ENCODE measurements around the gene HAP1. TPM values are rescaled to one million over a fixed set of nuclear protein-coding genes. Genes with fewer than 3 reads are reported as not detected.

HAP1 gene
- total RNA-seq, 1 donor from 2014 or later, result 0.11 TPM

GRCh38 chr17:41731836-41732235, 2.6 kb downstream of the HAP1 start:
- DNase-seq, result no peak
- CTCF ChIA-PET, result no interaction called here
- H3K4me3 Mint-ChIP-seq, result no peak overlapping the region
- no peak for ATAC-seq (ENCODE audit: low read depth)
- intact Hi-C loops (cut with micrococcal nuclease), result loop anchor here (10.0 kb wide), 1 partner anchor 133 kb away; the partner anchor contains the start of gene KLHL11
- H3K36me3 Mint-ChIP-seq (ENCODE audit: low read depth), result no peaks in the 10 kb centered on the region
- peaks cover 20% of the 10 kb centered on the region for H3K4me1 Mint-ChIP-seq
- no peak overlapping the region for H3K27ac Mint-ChIP-seq
- no peak for TF ChIP-seq CTCF (IDR thresholded peaks at IDR 0.05)
- H3K27me3 Mint-ChIP-seq, result peaks cover 30% of the 10 kb centered on the region
- POLR2A ChIA-PET, result interaction anchor here (0.6 to 1.6 kb wide), 2 partner anchors 42 to 49 kb away, joined by 4 to 6 read pairs; no protein-coding TSS in a partner anchor
- no peaks in the 10 kb centered on the region for H3K9me3 Mint-ChIP-seq

- Mint-ChIP-seq H3K4me1 (peaks cover 20% of the 10 kb centered on the region), H3K36me3 (ENCODE audit: low read depth) (no peaks in the 10 kb centered on the region), H3K27me3 (peaks cover 22% of the 10 kb centered on the region), H3K27ac (no peak overlapping the region), H3K9me3 (no peaks in the 10 kb centered on the region), H3K4me3 (no peak overlapping the region)
- TF ChIP-seq CTCF (IDR thresholded peaks at IDR 0.05), result no peak
- no peak for DNase-seq
- POLR2A ChIA-PET, result interaction anchor here (0.7 kb wide), 1 partner anchor 32 kb away, joined by 8 read pairs; no protein-coding TSS in a partner anchor
- CTCF ChIA-PET, result no interaction called here
- intact Hi-C loops (cut with micrococcal nuclease), result loop anchor here (10.0 kb wide), 1 partner anchor 134 kb away; the partner anchor contains the start of gene KLHL11
- no peak for ATAC-seq (ENCODE audit: low read depth)
Observed at GRCh38 chr17:41730479-41730878, 4.0 kb downstream of the HAP1 start.

GRCh38 chr17:41728056-41728455, 6.4 kb downstream of the HAP1 start:
- ChIA-PET POLR2A (interaction anchor here (0.6 kb wide), 1 partner anchor 13 kb away, joined by 3 read pairs; no protein-coding TSS in a partner anchor), CTCF (no interaction called here)
- DNase-seq (no peak), ATAC-seq (ENCODE audit: low read depth) (peak; percentile 42)
- H3K27me3 Mint-ChIP-seq, result peaks cover 25% of the 10 kb centered on the region
- no peak overlapping the region for H3K4me3 Mint-ChIP-seq
- no peak overlapping the region for H3K27ac Mint-ChIP-seq
- intact Hi-C loops (cut with micrococcal nuclease), result no loop called here
- TF ChIP-seq CTCF (IDR thresholded peaks at IDR 0.05), result no peak
- no peaks in the 10 kb centered on the region for H3K9me3 Mint-ChIP-seq
- H3K4me1 Mint-ChIP-seq, result peaks cover 9% of the 10 kb centered on the region
- no peaks in the 10 kb centered on the region for H3K36me3 Mint-ChIP-seq (ENCODE audit: low read depth)

GRCh38 chr17:41725134-41725533, 9.3 kb downstream of the HAP1 start:
- POLR2A ChIA-PET, result interaction anchor here (0.7 kb wide), 1 partner anchor 1191 kb away, joined by 7 read pairs; no protein-coding TSS in a partner anchor
- Mint-ChIP-seq H3K9me3 (no peaks in the 10 kb centered on the region), H3K36me3 (ENCODE audit: low read depth) (no peaks in the 10 kb centered on the region), H3K27me3 (peaks cover 14% of the 10 kb centered on the region), H3K4me3 (no peak overlapping the region), H3K27ac (no peak overlapping the region), H3K4me1 (peaks cover 9% of the 10 kb centered on the region)
- no peak for TF ChIP-seq CTCF (IDR thresholded peaks at IDR 0.05)
- CTCF ChIA-PET, result interaction anchor here (0.6 kb wide), 1 partner anchor 568 kb away, joined by 3 read pairs; no protein-coding TSS in a partner anchor
- no peak for ATAC-seq (ENCODE audit: low read depth)
- intact Hi-C loops (cut with micrococcal nuclease), result no loop called here
- no peak for DNase-seq

GRCh38 chr17:41724476-41725050, 9.9 kb downstream of the HAP1 start:
- no peak overlapping the region for H3K4me3 Mint-ChIP-seq

More at GRCh38 chr17:41724476-41725050, 9.9 kb downstream of the HAP1 start:
- ChIA-PET POLR2A (no interaction called here), CTCF (no interaction called here)
- no peak for ATAC-seq (ENCODE audit: low read depth)
- Mint-ChIP-seq H3K4me1 (peaks cover 9% of the 10 kb centered on the region), H3K9me3 (no peaks in the 10 kb centered on the region), H3K36me3 (ENCODE audit: low read depth) (no peaks in the 10 kb centered on the region), H3K27me3 (peaks cover 14% of the 10 kb centered on the region), H3K27ac (no peak overlapping the region)
- DNase-seq, result no peak
- no peak for TF ChIP-seq CTCF (IDR thresholded peaks at IDR 0.05)
- intact Hi-C loops (cut with micrococcal nuclease), result no loop called here
